NB4 (cell line): Measurements from ENCODE around the gene AIRE.

Experiments
- CTCF ChIP-seq: IDR thresholded peaks from one replicate; pipeline ENCODE4 v1.5.1; 2012; ENCODE audit warnings: low read depth, low read length
- MYC ChIP-seq: IDR thresholded peaks from 2 replicates; pipeline ENCODE4 v1.6.1; 2011; ENCODE audit warnings: low read depth, low read length
- POLR2A ChIP-seq: IDR thresholded peaks from 2 replicates; pipeline ENCODE4 v1.6.1; 2011; ENCODE audit warnings: mild to moderate bottlenecking; ENCODE audit not compliant: insufficient read length; ENCODE audit errors: extremely low read depth

- TF ChIP-seq CTCF = no peak
- TF ChIP-seq POLR2A = no peak
- TF ChIP-seq MYC = no peak
Observed at GRCh38 chr21:44269090-44269489, 16.6 kb upstream of the AIRE start.
